Liver (tissue), 2 donors: ENCODE data around the gene BSN.

Experiments
- CTCF ChIP-seq: fragments of 150-350 bp; IDR thresholded peaks from 2 replicates; pipeline ENCODE4 v1.5.1; 2017; ENCODE audit warnings: improper control_type of control experiment, low read depth, low read length; ENCODE audit not compliant: missing input control
- MAX ChIP-seq: IDR thresholded peaks from 2 replicates; pipeline ENCODE4 v1.6.1; 2016; ENCODE audit warnings: antibody characterized with exemption
- donor health status: healthy.

- TF ChIP-seq CTCF (no peak), MAX (no peak)
Measured at GRCh38 chr3:49655731-49656285, 101.5 kb downstream of the BSN start.
